ENCODE results near the gene SMIM45.

SMIM45 gene

GRCh38 chr22:41964112-41964491, 12.2 kb downstream of the SMIM45 start (continued):
- TF ChIP-seq CHD7 (IDR thresholded peaks at IDR 0.05; ENCODE audit: insufficient replicate concordance, low read length) (no peak), CTBP2 (IDR thresholded peaks at IDR 0.05; ENCODE audit: borderline replicate concordance, insufficient read depth, insufficient read length, low read length) (no peak), POU5F1 (IDR thresholded peaks at IDR 0.05; ENCODE audit: low read depth, low read length) (no peak), FOSL1 (IDR thresholded peaks at IDR 0.05; ENCODE audit: insufficient read depth, low read depth, low read length) (no peak), TBP (IDR thresholded peaks at IDR 0.05; ENCODE audit: low read depth, low read length) (no peak), SAP30 (IDR thresholded peaks at IDR 0.05; ENCODE audit: insufficient read depth, insufficient replicate concordance, low read length) (no peak), CHD2 (IDR thresholded peaks at IDR 0.05; ENCODE audit: low read length) (no peak), HDAC6 (IDR thresholded peaks at IDR 0.05; ENCODE audit: low read depth, low read length) (no peak)
- TF ChIP-seq, protein P1, sequence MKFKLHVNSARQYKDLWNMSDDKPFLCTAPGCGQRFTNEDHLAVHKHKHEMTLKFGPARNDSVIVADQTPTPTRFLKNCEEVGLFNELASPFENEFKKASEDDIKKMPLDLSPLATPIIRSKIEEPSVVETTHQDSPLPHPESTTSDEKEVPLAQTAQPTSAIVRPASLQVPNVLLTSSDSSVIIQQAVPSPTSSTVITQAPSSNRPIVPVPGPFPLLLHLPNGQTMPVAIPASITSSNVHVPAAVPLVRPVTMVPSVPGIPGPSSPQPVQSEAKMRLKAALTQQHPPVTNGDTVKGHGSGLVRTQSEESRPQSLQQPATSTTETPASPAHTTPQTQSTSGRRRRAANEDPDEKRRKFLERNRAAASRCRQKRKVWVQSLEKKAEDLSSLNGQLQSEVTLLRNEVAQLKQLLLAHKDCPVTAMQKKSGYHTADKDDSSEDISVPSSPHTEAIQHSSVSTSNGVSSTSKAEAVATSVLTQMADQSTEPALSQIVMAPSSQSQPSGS (IDR thresholded peaks at IDR 0.05; ENCODE audit: low read length): no peak

Data from H1 (cell line).